K562 (cell line): ENCODE measurements around the gene SERAC1. TPM values are rescaled to one million over a fixed set of nuclear protein-coding genes. Genes with fewer than 3 reads are reported as not detected.

Experiments
- CXXC5 ChIP-seq: fragments of 250-450 bp; sonication (Bioruptor Pico); IDR thresholded peaks from 2 replicates; pipeline ENCODE4 v1.8.0; 2022; ENCODE audit warnings: inconsistent platforms, mild to moderate bottlenecking, moderate library complexity
- DPF2 ChIP-seq: fragments of 450-650 bp; IDR thresholded peaks from 2 replicates; pipeline ENCODE4 v1.6.1; 2016
- EWSR1 ChIP-seq: fragments of 450-650 bp; IDR thresholded peaks from 2 replicates; pipeline ENCODE4 v1.6.1; 2018; ENCODE audit warnings: borderline replicate concordance, mild to moderate bottlenecking, low read depth, moderate library complexity; ENCODE audit not compliant: partially characterized antibody
- POLR2A ChIP-seq: fragments of 450-650 bp; conservative IDR thresholded peaks from 2 replicates; pipeline ENCODE4 v1.6.1; 2016
- RBM25 ChIP-seq: fragments of 200-400 bp; formaldehyde crosslinking; IDR thresholded peaks from 2 replicates; pipeline ENCODE4 v1.6.1; 2018; ENCODE audit warnings: low read length, low read depth, moderate library complexity; ENCODE audit not compliant: severe bottlenecking
- YY1 ChIP-seq, 3 experiments: IDR thresholded peaks; 2 replicates each; pipeline ENCODE4 v1.6.1; 2011; ENCODE audit warnings: low read length in 2 of 3, mild to moderate bottlenecking in 2 of 3, moderate library complexity in 2 of 3, borderline replicate concordance in 1 of 3, control low read depth in 1 of 3, low read depth in 1 of 3; ENCODE audit not compliant: insufficient read depth in 3 of 3, insufficient replicate concordance in 2 of 3, control insufficient read depth in 1 of 3, insufficient read length in 1 of 3; ENCODE audit errors: extremely low read depth in 1 of 3
- ZFP30 ChIP-seq: fragments of 250-450 bp; sonication (Bioruptor Pico); IDR thresholded peaks from 2 replicates; pipeline ENCODE4 v1.8.0; 2022; ENCODE audit warnings: moderate library complexity, mild to moderate bottlenecking, inconsistent platforms, borderline replicate concordance
- ZNF444 ChIP-seq: fragments of 250-450 bp; sonication (Bioruptor Pico); IDR thresholded peaks from 2 replicates; pipeline ENCODE4 v1.4.0; 2020; ENCODE audit warnings: mild to moderate bottlenecking, moderate library complexity
- ZNF445 ChIP-seq: fragments of 250-450 bp; sonication (Bioruptor Pico); IDR thresholded peaks from 2 replicates; pipeline ENCODE4 v1.4.0; 2020; ENCODE audit warnings: low read depth, mild to moderate bottlenecking, moderate library complexity
- ZNF717 ChIP-seq: fragments of 250-450 bp; sonication (Bioruptor Pico); IDR thresholded peaks from 2 replicates; pipeline ENCODE4 v1.5.0; 2021
- polyA plus RNA-seq, 8 experiments: library from polyadenylated mRNA; depleted of rRNA in 4 of 8; stranded (reverse) in 5 of 8; unstranded in 3 of 8; fragments of >200 nt; fragmentation: Nextera tagmentation in 2 of 8; fragmentation: Illumina TruSeq in 1 of 8; extraction: Ambion mirVana in 2 of 8; extraction: Trizol in 1 of 8; gene quantifications; 2 replicates each; pipeline versions ENCODE4 v1.2.1 to v1.2.3, GENCODE V29; 2011 to 2014; ENCODE audit warnings: inconsistent platforms in 1 of 8, missing spikeins in 1 of 8
- total RNA-seq, 7 experiments: library from RNA; depleted of rRNA in 6 of 7; stranded (reverse); fragments of >200 nt in 6 of 7; fragmentation: Illumina TruSeq in 2 of 7; extraction: Trizol in 2 of 7; gene quantifications; 2 replicates each; pipeline versions ENCODE4 v1.2.1 to v1.2.3, GENCODE V29; 2011 to 2021; ENCODE audit warnings: low replicate concordance in 1 of 7
- TF ChIP-seq, protein P1 (sequence below): fragments of 450-650 bp; IDR thresholded peaks from 2 replicates; pipeline ENCODE4 v1.6.1; 2016; ENCODE audit warnings: mild to moderate bottlenecking

SERAC1 gene
- total and polyA plus RNA-seq, 9 of the 15 experiments (the other 6 are each of a cell fraction or from before 2014, with no cell fraction given), result 1.8 to 6.2 (median 2.8) TPM

DNA sequence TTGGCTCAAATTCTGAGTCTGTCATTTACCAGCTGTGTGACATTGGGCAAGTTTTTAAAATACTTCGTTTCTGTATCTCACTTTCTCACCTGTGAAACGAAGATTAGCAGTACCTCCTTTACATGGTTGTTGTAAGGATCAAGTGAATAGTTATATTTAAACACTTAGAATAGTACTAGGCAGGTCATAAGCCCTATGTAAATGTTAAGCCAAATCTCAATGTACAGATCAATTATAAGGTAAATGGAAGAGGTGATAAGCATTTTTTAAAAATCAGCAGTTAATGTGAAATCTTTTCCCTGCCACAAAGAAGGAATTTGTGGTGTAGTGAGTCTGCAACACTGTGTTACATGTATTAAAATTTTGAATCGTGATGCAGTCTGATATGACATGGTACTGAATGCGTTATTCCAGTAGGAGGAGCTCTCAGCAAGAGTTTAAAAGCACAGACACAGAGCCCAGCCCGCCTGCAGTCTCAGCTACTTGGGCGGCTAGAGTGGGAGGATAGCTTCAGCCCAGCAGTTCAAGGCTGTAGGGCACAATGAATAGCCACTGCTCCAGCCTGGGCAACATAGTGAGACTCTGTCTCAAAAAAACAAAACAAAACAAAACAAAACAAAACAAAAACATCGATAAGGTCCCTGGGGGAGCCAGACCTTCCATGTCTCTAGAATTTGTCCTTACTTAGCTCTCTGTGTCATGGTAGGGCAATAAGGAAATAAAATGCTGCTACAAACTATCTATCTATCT lies 46.0 kb upstream of the SERAC1 start (continued):
- peak; percentile 48; the same call in 1 of the 2 replicates for TF ChIP-seq DPF2
- TF ChIP-seq, protein P1, sequence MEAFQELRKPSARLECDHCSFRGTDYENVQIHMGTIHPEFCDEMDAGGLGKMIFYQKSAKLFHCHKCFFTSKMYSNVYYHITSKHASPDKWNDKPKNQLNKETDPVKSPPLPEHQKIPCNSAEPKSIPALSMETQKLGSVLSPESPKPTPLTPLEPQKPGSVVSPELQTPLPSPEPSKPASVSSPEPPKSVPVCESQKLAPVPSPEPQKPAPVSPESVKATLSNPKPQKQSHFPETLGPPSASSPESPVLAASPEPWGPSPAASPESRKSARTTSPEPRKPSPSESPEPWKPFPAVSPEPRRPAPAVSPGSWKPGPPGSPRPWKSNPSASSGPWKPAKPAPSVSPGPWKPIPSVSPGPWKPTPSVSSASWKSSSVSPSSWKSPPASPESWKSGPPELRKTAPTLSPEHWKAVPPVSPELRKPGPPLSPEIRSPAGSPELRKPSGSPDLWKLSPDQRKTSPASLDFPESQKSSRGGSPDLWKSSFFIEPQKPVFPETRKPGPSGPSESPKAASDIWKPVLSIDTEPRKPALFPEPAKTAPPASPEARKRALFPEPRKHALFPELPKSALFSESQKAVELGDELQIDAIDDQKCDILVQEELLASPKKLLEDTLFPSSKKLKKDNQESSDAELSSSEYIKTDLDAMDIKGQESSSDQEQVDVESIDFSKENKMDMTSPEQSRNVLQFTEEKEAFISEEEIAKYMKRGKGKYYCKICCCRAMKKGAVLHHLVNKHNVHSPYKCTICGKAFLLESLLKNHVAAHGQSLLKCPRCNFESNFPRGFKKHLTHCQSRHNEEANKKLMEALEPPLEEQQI, result no peak
- TF ChIP-seq ZNF717 (CRISPR knock-in tag), result no peak
- TF ChIP-seq CXXC5 (CRISPR knock-in tag), result 0 out of 2 replicates have a peak, but pooled peaks have one; percentile 12
- no peak for TF ChIP-seq EWSR1
- no peak for TF ChIP-seq RBM25
- no peak for TF ChIP-seq ZNF445
- TF ChIP-seq POLR2A, result no peak
- no peak for TF ChIP-seq ZNF444 (CRISPR knock-in tag)
- no peak for TF ChIP-seq ZFP30 (CRISPR knock-in tag)
- no peak for TF ChIP-seq YY1 (IDR thresholded peaks at IDR 0.05; ENCODE audit: borderline replicate concordance in 1 of 3, control insufficient read depth in 1 of 3, extremely low read depth in 1 of 3, insufficient read depth in 3 of 3, insufficient read length in 1 of 3, insufficient replicate concordance in 2 of 3, low read depth in 1 of 3, low read length in 2 of 3)
- TF ChIP-seq, all 486 proteins: peak for 48
